ENCODE measurements around the gene FLAD1.

DNA sequence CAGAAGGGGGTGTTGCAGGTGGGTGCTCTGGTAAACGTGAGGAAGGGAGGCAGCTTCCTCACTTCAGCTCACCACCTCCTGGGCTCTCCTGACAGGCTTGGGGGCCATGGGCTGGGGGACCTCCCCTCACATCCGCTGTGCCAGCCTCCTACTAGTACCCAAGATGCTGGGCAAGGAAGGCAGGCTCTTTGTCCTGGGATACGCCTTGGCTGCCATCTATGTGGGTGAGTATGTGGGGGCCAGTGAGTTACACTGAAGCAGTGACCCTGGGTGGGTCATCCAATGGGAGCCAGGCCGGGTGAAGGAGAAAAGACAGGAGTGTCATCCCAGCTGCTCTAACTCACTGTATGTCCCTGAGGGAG is 56.1 kb downstream of the FLAD1 start:
- TF ChIP-seq, protein P1, sequence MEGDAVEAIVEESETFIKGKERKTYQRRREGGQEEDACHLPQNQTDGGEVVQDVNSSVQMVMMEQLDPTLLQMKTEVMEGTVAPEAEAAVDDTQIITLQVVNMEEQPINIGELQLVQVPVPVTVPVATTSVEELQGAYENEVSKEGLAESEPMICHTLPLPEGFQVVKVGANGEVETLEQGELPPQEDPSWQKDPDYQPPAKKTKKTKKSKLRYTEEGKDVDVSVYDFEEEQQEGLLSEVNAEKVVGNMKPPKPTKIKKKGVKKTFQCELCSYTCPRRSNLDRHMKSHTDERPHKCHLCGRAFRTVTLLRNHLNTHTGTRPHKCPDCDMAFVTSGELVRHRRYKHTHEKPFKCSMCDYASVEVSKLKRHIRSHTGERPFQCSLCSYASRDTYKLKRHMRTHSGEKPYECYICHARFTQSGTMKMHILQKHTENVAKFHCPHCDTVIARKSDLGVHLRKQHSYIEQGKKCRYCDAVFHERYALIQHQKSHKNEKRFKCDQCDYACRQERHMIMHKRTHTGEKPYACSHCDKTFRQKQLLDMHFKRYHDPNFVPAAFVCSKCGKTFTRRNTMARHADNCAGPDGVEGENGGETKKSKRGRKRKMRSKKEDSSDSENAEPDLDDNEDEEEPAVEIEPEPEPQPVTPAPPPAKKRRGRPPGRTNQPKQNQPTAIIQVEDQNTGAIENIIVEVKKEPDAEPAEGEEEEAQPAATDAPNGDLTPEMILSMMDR (IDR thresholded peaks at IDR 0.05; ENCODE audit: low read depth, low read length) = no peak
- TF ChIP-seq POLR2A (IDR thresholded peaks at IDR 0.05; ENCODE audit: extremely low read depth, insufficient read length) (no peak), MYC (IDR thresholded peaks at IDR 0.05; ENCODE audit: low read depth, low read length) (no peak)
- TF ChIP-seq, protein P2, sequence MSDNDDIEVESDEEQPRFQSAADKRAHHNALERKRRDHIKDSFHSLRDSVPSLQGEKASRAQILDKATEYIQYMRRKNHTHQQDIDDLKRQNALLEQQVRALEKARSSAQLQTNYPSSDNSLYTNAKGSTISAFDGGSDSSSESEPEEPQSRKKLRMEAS (IDR thresholded peaks at IDR 0.05; ENCODE audit: low read depth, low read length) = no peak
